Measurements from ENCODE around the gene SRRM4.
A peak's percentile ranks its signal among the peaks of the same experiment; 100 is the strongest.
"Not testable (repeated sequence)": the region's sequence is repeated elsewhere in the genome, so short reads cannot be mapped to it uniquely, and the experiment has no call there.

The SRRM4 gene

DNA sequence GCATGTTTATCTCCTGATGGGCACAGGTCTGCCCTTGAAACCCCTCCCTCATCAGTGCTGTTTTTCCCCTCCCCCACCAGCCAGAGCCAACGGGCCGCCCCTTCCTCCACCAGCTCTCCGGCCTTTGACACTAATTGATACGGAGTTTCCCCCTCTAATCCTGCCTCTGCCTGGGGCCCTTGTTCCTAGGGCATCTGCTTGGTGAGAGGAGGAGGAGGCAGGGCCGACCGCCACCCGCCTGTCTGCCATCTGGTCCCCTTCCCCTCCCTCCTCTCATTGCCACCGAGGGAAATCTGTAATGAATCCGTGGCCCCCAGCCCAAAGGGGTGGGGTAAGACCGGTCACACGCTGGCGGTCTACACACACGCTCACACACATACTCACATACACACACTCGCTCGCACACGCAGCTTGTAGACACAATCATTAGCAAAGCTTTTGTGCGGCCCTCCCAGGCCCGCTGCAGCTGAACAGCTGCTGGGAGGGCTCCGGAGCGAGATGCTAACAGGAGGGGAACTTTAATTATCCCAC, 27.4 kb downstream of the SRRM4 start:
- DNase-seq, result no peak

GRCh38 chr12:119011231-119011630, 29.9 kb downstream of the SRRM4 start:
- no peak for DNase-seq

DNA sequence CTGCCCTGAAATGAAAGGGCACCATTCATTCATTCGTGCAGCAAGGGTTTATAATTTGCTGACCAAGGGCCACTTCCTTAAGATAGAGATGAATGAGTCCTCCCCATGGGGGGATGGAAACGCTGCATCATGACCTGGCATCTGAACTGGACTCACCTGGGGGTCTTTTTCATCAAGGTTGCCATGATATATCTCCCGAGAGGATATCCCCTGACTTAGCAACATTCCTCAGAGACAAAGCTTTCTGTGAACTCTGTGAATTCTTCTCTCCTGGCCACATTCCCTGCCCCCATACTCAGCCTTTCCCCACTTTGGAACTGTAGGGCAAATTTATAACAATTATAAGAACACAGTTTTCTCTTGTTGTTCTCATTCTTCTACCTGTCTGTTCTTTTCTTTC, 30.8 kb downstream of the SRRM4 start:
- DNase-seq, result no peak

GRCh38 chr12:119013023-119013422, 31.7 kb downstream of the SRRM4 start:
- DNase-seq, result no peak

DNA sequence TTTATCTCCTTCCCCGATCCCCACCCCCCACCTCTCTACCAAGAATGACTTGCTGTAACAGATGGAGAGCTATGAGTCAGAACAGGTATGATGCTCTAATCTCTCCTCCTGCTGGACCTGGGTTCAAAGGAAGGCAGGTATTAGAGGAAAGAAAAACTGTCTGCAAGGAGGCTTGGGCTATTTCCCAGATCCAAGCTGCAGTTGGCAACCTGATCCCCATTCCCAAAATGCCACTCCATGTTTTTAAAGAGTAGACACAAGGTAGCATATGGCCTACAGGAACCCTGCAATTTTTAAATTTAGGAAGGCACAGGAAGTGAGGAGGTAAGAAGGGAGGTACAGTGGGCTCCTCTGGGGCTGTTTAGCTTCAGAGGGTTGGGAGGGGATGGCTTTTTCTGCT, 33.0 kb downstream of the SRRM4 start:
- DNase-seq, result no peak

- DNase-seq, result no peak
Observed at GRCh38 chr12:119016715-119017114, 35.4 kb downstream of the SRRM4 start.

- no peak for DNase-seq
Observed at GRCh38 chr12:119019166-119019565, 37.8 kb downstream of the SRRM4 start.

DNA sequence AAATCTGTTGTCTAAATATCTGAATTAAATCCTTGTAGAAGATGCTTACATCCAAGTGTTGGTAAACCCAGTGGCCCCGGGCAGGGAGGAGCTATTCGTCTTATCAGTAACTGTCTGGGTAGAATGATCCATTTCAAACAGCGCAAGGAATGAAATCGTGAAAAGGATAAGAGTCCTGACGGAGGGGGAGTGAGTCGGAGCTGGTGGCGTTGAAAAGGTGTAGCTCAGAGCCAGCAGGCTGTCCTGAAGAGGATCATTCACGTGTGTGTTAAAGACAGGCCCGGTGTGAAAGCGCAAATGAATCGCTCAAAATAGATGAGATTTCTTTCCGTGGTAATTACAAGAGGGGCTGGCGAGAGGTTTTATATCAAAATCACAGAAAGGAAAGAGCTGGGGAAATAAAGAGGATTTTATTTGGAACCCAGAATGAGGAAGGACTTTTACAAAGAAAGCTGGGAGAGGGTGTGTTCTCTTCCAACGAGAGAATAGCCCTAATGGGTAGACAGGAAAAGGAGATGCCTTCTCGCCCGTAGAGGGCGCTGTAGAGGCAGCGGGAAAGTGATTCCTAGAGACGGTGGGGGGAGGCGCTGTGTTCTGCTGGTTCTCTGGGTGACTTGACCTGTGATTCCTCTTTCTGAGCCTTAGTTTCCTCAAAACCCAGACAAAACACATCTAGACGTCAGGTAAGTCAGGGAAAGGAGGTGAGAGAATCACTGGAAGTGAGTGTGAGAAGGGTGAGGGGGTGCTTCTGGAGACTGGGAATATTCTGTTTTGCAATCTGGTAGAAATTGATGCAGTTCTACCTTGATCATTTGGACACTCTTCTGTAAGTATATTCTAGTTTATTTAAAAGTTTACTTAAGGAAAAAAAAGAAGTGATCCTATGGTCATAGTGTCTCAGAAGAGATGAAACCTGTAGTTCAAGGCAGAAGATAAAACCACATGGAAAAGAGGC, 39.3 kb downstream of the SRRM4 start:
- DNase-seq, result no peak

DNA sequence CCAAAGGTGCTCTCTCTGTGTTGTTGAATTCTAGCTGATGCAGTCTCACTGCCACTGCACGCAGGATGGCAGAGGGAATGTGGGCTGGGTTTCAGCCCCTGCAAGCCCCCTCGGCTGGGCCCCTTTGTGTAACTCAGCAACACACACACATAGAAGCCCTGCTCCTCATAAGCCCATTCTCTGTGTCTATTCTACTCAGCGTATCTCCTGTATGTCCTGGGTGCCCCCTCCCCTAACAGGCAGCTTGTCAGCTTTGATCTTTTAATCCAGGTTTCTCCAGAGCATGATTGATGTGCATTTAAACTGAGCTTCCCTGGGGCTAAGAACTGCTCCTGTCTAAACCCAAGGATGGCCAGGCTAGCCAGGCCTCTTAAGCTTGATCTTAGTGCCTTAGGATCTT, 43.0 kb downstream of the SRRM4 start:
- no peak for DNase-seq

DNA sequence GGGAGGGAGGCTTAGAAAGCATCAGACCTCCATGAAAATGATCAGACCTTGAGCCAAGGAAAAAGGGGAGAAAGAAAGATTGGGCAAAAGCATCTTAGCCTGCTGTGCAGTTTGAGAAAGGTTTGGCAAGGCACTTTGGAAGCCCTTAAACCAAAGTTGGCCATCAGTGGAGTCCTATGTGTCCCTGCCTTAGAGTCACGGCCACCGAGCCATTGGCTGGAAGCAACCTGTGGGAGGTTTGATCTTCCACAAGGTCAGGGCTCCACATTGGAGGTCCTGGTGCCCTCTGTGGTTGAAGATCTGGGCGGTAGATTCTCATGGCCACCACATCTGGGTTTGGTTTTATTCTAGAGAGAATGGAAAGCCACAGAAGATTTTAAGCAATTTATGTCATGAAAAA, 44.4 kb downstream of the SRRM4 start:
- DNase-seq, result no peak

- not testable (repeated sequence) for DNase-seq
Observed at GRCh38 chr12:119033332-119033731, 52.0 kb downstream of the SRRM4 start.

DNA sequence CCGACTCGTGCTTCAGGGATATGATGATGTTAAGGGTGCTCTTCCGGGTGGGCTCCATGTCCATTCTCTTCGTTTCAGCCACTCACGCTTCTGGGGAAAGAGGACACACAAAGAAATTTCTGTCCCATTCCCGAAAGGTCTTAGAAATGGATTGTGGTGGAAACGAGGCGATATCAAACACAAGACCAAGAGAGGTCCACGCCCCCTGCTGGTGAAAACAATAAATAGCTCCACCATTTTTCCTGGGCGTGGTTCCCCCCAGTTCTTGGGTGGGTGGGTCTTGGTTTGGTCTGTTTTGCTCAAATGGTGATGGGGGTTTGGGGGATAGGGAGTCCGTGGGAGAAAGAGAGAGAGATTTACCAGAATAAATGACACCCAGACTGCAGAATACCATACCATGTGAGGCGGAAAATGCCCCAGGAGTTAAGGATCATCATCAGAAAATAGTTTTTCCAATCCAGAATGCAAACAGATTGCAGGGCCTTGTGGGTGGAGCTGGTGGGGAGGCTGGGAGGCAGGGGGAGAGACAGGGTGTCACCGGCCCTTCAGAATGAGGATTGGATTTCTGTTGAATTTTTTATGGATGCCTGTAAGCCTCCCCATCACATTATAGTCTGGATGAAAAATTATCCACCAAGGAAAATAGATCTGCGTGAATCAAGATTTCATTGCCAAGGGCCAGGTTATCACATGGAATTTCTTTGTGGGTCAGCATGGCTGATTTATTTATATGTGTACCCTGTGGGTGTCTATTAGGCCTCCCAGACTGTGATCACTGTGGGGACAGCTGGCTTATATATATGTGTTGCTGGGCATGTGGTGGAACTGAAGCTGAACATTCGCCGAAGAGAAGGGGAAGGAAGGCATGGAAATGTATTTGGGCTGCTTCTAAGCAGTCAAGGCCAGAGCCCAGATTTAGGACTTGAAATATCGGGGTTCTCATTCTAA, 55.8 kb downstream of the SRRM4 start:
- no peak for DNase-seq

- DNase-seq, result no peak
Observed at GRCh38 chr12:119044094-119044493, 62.8 kb downstream of the SRRM4 start.

DNA sequence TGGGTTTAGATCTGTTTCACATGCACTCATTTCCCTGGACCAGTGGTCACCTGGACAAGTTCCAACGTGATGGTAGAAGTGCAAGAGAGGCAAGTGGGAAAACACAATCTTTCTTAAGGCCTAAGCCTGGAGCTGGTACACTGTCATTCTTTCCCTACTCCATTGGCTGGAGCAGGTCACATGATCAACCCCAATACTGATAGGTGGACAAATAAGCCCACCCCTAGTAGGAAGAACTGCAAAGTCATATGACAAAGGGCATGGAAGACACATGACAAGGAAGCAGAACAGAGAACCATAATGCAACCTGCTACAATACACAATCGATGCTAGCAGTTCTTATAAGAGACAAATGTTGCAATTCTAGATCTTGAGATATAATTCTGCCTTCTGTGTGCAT, 66.3 kb downstream of the SRRM4 start:
- DNase-seq, result no peak

DNA sequence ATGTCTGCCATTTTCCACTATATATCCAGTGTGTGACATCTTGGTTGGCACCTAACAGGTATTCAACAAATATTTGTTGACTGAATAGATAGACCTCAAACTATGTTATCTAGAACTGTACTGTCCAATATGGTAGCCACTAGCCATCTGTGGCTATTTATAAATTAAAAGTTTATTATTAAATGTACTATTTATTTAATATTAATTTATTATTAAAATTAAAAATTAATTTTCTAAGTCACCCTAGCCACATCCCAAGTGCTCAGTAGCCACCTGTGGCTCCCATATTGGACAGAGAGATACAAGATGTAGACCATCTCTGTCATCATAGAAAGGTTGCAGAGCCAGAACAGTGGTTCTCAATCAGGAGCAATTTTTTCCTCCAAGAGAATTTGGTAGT, 69.3 kb downstream of the SRRM4 start:
- no peak for DNase-seq

DNA sequence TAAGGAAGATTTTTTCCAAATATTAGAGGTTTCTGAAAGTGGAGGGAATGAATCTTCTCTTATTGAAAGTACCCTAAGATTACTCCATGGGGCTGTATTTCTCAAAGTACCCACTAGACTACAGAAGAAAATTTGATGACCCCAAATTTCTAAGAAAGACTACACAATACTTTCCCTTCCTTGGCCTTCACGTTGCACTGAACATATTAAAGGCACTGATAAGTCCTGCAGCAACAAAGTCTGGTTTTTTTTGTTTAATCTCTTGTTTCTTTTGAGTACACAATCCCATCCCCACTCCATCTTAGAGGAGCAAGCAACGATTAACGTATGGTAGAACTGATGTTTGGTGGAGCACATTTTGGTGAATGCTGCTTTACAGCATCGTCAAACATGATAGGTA, 70.1 kb downstream of the SRRM4 start:
- DNase-seq, result no peak

GRCh38 chr12:119052001-119052400, 70.7 kb downstream of the SRRM4 start:
- no peak for DNase-seq

DNA sequence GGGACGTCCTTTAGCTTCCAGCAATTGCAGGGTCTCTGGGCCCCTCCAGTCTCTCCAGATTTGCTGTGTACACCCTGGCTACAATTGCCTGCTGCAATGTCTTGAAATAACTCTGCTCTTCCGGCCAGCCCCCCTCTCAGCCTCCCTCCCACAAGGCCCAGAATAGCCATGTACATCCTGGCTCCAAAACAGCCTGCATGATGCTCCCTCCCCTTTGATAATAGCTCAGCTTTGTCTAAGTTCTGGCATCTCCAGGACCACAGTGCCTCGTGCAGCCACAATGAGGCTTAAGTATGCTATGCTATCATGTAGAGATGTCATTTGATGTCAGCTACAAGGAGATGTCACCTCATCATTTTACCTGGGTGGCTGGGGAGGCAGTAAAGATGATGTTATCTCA, 74.6 kb downstream of the SRRM4 start:
- no peak for DNase-seq

- peak in 1 of 2 experiments; percentile 7 for DNase-seq
Observed at GRCh38 chr12:119060847-119061796, 79.8 kb downstream of the SRRM4 start.

- DNase-seq, result no peak
Observed at GRCh38 chr12:119068129-119068856, 87.0 kb downstream of the SRRM4 start.

- no peak for DNase-seq
Observed at GRCh38 chr12:119069147-119069642, 87.9 kb downstream of the SRRM4 start.

All from stimulated activated CD4-positive, alpha-beta T cell treated with anti-CD3 and anti-CD28 coated beads, Interleukin-4, amount 100 ng/mL, for 4 hours (primary cell).